Esophagus squamous epithelium (tissue), 4 donors: ENCODE measurements around the gene SKIC3.

Experiments used
- CTCF ChIP-seq, 6 experiments: fragments of 450-650 bp in 4 of 6; fragments of 200-600 bp in 2 of 6; sonication (generic) in 2 of 6; IDR thresholded peaks; one replicate each; pipeline ENCODE4 v1.5.1; 2016 to 2019; ENCODE audit warnings: antibody characterized with exemption in 6 of 6, mild to moderate bottlenecking in 4 of 6, moderate library complexity in 4 of 6
- POLR2A ChIP-seq, 4 donors: fragments of 450-650 bp; IDR thresholded peaks; one replicate each; pipeline ENCODE4 v1.6.1; 2017; ENCODE audit warnings: antibody characterized with exemption in 4 of 4, mild to moderate bottlenecking in 4 of 4, moderate library complexity in 3 of 4

GRCh38 chr5:95531491-95531890 is 23.3 kb downstream of the SKIC3 start:
- TF ChIP-seq CTCF (IDR thresholded peaks at IDR 0.05) (no peak), POLR2A (IDR thresholded peaks at IDR 0.05) (no peak)
